ENCODE results near the gene GADD45GIP1.
"Not testable (repeated sequence)": the region's sequence is repeated elsewhere in the genome, so short reads cannot be mapped to it uniquely, and the experiment has no call there.

The GADD45GIP1 gene

GRCh38 chr19:12982648-12983047, 25.6 kb upstream of the GADD45GIP1 start:
- H3K9ac ChIP-seq (ENCODE audit: low read length), result no peak overlapping the region
- no peak overlapping the region for H3K14ac ChIP-seq (ENCODE audit: low read length in 2 of 2)
- H3K4me3 ChIP-seq (ENCODE audit: insufficient read depth in 1 of 2, low read depth in 1 of 2, low read length in 2 of 2), result no peak overlapping the region
- no peak overlapping the region for H3K4me2 ChIP-seq (ENCODE audit: low read length, poor library complexity, severe bottlenecking)
- no peak overlapping the region for H4K8ac ChIP-seq (ENCODE audit: low read length)
- no peak overlapping the region for H3K18ac ChIP-seq (ENCODE audit: low read depth in 1 of 2, low read length in 2 of 2)
- no peak overlapping the region for H2BK12ac ChIP-seq (ENCODE audit: low read length in 2 of 2)
- H2AFZ ChIP-seq (ENCODE audit: low read depth, low read length), result no peak overlapping the region
- H3K27ac ChIP-seq (ENCODE audit: low read length, poor library complexity, severe bottlenecking), result no peak overlapping the region
- no peak overlapping the region for H2BK15ac ChIP-seq (ENCODE audit: low read depth, poor library complexity, severe bottlenecking)
- no peak overlapping the region for H4K91ac ChIP-seq (ENCODE audit: low read length)
- H3K36me3 ChIP-seq (ENCODE audit: control insufficient read depth in 1 of 2, insufficient read depth in 2 of 2, low read depth in 1 of 2, low read length in 2 of 2), result no peaks in the 10 kb centered on the region
- H2BK5ac ChIP-seq (ENCODE audit: low read depth, low read length, poor library complexity, severe bottlenecking), result no peak overlapping the region
- H3K23ac ChIP-seq (ENCODE audit: low read length in 2 of 2), result no peak overlapping the region
- no peak overlapping the region for H2BK120ac ChIP-seq (ENCODE audit: low read depth, low read length)
- no peak overlapping the region for H2AK5ac ChIP-seq (ENCODE audit: low read length, severe bottlenecking)
- H3K27me3 ChIP-seq (ENCODE audit: control insufficient read depth in 1 of 2, insufficient read depth in 1 of 2, low read length in 2 of 2), result peaks cover 0 to 53% of the 10 kb centered on the region in 2 experiments
- WGBS, result 86% methylated on average over 3 of the region's 6 CpGs
- H3K9me3 ChIP-seq (ENCODE audit: control insufficient read depth, low read length), result no peaks in the 10 kb centered on the region
- DNase-seq, result no peak
- H3K79me1 ChIP-seq (replicated peaks; ENCODE audit: low read length, poor library complexity, severe bottlenecking), result no peaks in the 10 kb centered on the region
- no peak overlapping the region for H3K4ac ChIP-seq (ENCODE audit: low read depth in 1 of 2, low read length in 2 of 2)
- peaks cover 10% of the 10 kb centered on the region for H3K4me1 ChIP-seq (ENCODE audit: control insufficient read depth, insufficient read depth, low read depth, low read length)

- no peaks in the 10 kb centered on the region for H3K79me1 ChIP-seq (replicated peaks; ENCODE audit: low read length, poor library complexity, severe bottlenecking)
- H3K23ac ChIP-seq (ENCODE audit: low read length in 2 of 2), result no peak overlapping the region
- H3K4ac ChIP-seq (ENCODE audit: low read depth in 1 of 2, low read length in 2 of 2), result no peak overlapping the region
- H3K14ac ChIP-seq (ENCODE audit: low read length in 2 of 2), result no peak overlapping the region
- no peak overlapping the region for H3K4me3 ChIP-seq (ENCODE audit: insufficient read depth in 1 of 2, low read depth in 1 of 2, low read length in 2 of 2)
- no peak overlapping the region for H2AK5ac ChIP-seq (ENCODE audit: low read length, severe bottlenecking)
- H3K27ac ChIP-seq (ENCODE audit: low read length, poor library complexity, severe bottlenecking), result no peak overlapping the region
- H3K18ac ChIP-seq (ENCODE audit: low read depth in 1 of 2, low read length in 2 of 2), result no peak overlapping the region
- H3K9ac ChIP-seq (ENCODE audit: low read length), result no peak overlapping the region
- no peak overlapping the region for H2BK15ac ChIP-seq (ENCODE audit: low read depth, poor library complexity, severe bottlenecking)
- H3K27me3 ChIP-seq (ENCODE audit: control insufficient read depth in 1 of 2, insufficient read depth in 1 of 2, low read length in 2 of 2), result peaks cover 0 to 38% of the 10 kb centered on the region in 2 experiments
- H3K4me1 ChIP-seq (ENCODE audit: control insufficient read depth, insufficient read depth, low read depth, low read length), result peaks cover under 1% of the 10 kb centered on the region
- H3K9me3 ChIP-seq (ENCODE audit: control insufficient read depth, low read length), result no peaks in the 10 kb centered on the region
- no peak overlapping the region for H4K91ac ChIP-seq (ENCODE audit: low read length)
- H4K8ac ChIP-seq (ENCODE audit: low read length), result no peak overlapping the region
- H3K36me3 ChIP-seq (ENCODE audit: control insufficient read depth in 1 of 2, insufficient read depth in 2 of 2, low read depth in 1 of 2, low read length in 2 of 2), result no peaks in the 10 kb centered on the region
- 95% methylated on average over 3 of the region's 3 CpGs for WGBS
- no peak overlapping the region for H2AFZ ChIP-seq (ENCODE audit: low read depth, low read length)
- H2BK5ac ChIP-seq (ENCODE audit: low read depth, low read length, poor library complexity, severe bottlenecking), result no peak overlapping the region
- no peak overlapping the region for H2BK120ac ChIP-seq (ENCODE audit: low read depth, low read length)
- no peak for DNase-seq
- H2BK12ac ChIP-seq (ENCODE audit: low read length in 2 of 2), result no peak overlapping the region
- H3K4me2 ChIP-seq (ENCODE audit: low read length, poor library complexity, severe bottlenecking), result no peak overlapping the region
Observed at GRCh38 chr19:12979974-12980373, 23.0 kb upstream of the GADD45GIP1 start.

- not testable (repeated sequence) for H3K9ac ChIP-seq (ENCODE audit: low read length); H3K79me1 ChIP-seq (replicated peaks; ENCODE audit: low read length, poor library complexity, severe bottlenecking); H2BK5ac ChIP-seq (ENCODE audit: low read depth, low read length, poor library complexity, severe bottlenecking); H3K23ac ChIP-seq (ENCODE audit: low read length in 2 of 2); H3K27me3 ChIP-seq (ENCODE audit: control insufficient read depth in 1 of 2, insufficient read depth in 1 of 2, low read length in 2 of 2); H3K4ac ChIP-seq (ENCODE audit: low read depth in 1 of 2, low read length in 2 of 2); H2BK15ac ChIP-seq (ENCODE audit: low read depth, poor library complexity, severe bottlenecking); H3K4me3 ChIP-seq (ENCODE audit: insufficient read depth in 1 of 2, low read depth in 1 of 2, low read length in 2 of 2); H2BK120ac ChIP-seq (ENCODE audit: low read depth, low read length); H2BK12ac ChIP-seq (ENCODE audit: low read length in 2 of 2); H3K4me1 ChIP-seq (ENCODE audit: control insufficient read depth, insufficient read depth, low read depth, low read length); H2AFZ ChIP-seq (ENCODE audit: low read depth, low read length); DNase-seq; H3K27ac ChIP-seq (ENCODE audit: low read length, poor library complexity, severe bottlenecking); H3K18ac ChIP-seq (ENCODE audit: low read depth in 1 of 2, low read length in 2 of 2); H3K9me3 ChIP-seq (ENCODE audit: control insufficient read depth, low read length); H2AK5ac ChIP-seq (ENCODE audit: low read length, severe bottlenecking); H4K8ac ChIP-seq (ENCODE audit: low read length); H3K36me3 ChIP-seq (ENCODE audit: control insufficient read depth in 1 of 2, insufficient read depth in 2 of 2, low read depth in 1 of 2, low read length in 2 of 2); H3K4me2 ChIP-seq (ENCODE audit: low read length, poor library complexity, severe bottlenecking); H3K14ac ChIP-seq (ENCODE audit: low read length in 2 of 2); H4K91ac ChIP-seq (ENCODE audit: low read length)
- 90% methylated on average over 7 of the region's 7 CpGs for WGBS
Observed at GRCh38 chr19:12976109-12976508, 19.1 kb upstream of the GADD45GIP1 start.

- no peak overlapping the region for H3K4ac ChIP-seq (ENCODE audit: low read depth in 1 of 2, low read length in 2 of 2)
- no peaks in the 10 kb centered on the region for H3K9me3 ChIP-seq (ENCODE audit: control insufficient read depth, low read length)
- peaks cover 0 to 8% of the 10 kb centered on the region in 2 experiments for H3K27me3 ChIP-seq (ENCODE audit: control insufficient read depth in 1 of 2, insufficient read depth in 1 of 2, low read length in 2 of 2)
- H4K91ac ChIP-seq (ENCODE audit: low read length), result no peak overlapping the region
- WGBS, result 85% methylated on average over 17 of the region's 17 CpGs
- no peak overlapping the region for H3K27ac ChIP-seq (ENCODE audit: low read length, poor library complexity, severe bottlenecking)
- no peak overlapping the region for H3K18ac ChIP-seq (ENCODE audit: low read depth in 1 of 2, low read length in 2 of 2)
- no peak overlapping the region for H3K4me2 ChIP-seq (ENCODE audit: low read length, poor library complexity, severe bottlenecking)
- no peaks in the 10 kb centered on the region for H3K79me1 ChIP-seq (replicated peaks; ENCODE audit: low read length, poor library complexity, severe bottlenecking)
- H3K9ac ChIP-seq (ENCODE audit: low read length), result no peak overlapping the region
- H3K4me1 ChIP-seq (ENCODE audit: control insufficient read depth, insufficient read depth, low read depth, low read length), result no peaks in the 10 kb centered on the region
- H3K36me3 ChIP-seq (ENCODE audit: control insufficient read depth in 1 of 2, insufficient read depth in 2 of 2, low read depth in 1 of 2, low read length in 2 of 2), result no peaks in the 10 kb centered on the region
- H3K14ac ChIP-seq (ENCODE audit: low read length in 2 of 2), result no peak overlapping the region
- no peak for DNase-seq
- no peak overlapping the region for H2BK5ac ChIP-seq (ENCODE audit: low read depth, low read length, poor library complexity, severe bottlenecking)
- H2AFZ ChIP-seq (ENCODE audit: low read depth, low read length), result no peak overlapping the region
- no peak overlapping the region for H4K8ac ChIP-seq (ENCODE audit: low read length)
- no peak overlapping the region for H2BK15ac ChIP-seq (ENCODE audit: low read depth, poor library complexity, severe bottlenecking)
- no peak overlapping the region for H3K4me3 ChIP-seq (ENCODE audit: insufficient read depth in 1 of 2, low read depth in 1 of 2, low read length in 2 of 2)
- no peak overlapping the region for H2BK120ac ChIP-seq (ENCODE audit: low read depth, low read length)
- no peak overlapping the region for H2AK5ac ChIP-seq (ENCODE audit: low read length, severe bottlenecking)
- no peak overlapping the region for H2BK12ac ChIP-seq (ENCODE audit: low read length in 2 of 2)
- H3K23ac ChIP-seq (ENCODE audit: low read length in 2 of 2), result no peak overlapping the region
Observed at GRCh38 chr19:12975221-12975741, 18.3 kb upstream of the GADD45GIP1 start.

Data from mesenchymal stem cell (in vitro differentiated cells and primary cell).